ENCODE results near the gene SSTR4.

SSTR4 gene

GRCh38 chr20:23065266-23066201 lies 30.4 kb downstream of the SSTR4 start:
- DNase-seq (ENCODE audit: low spot score) = no peak

DNA sequence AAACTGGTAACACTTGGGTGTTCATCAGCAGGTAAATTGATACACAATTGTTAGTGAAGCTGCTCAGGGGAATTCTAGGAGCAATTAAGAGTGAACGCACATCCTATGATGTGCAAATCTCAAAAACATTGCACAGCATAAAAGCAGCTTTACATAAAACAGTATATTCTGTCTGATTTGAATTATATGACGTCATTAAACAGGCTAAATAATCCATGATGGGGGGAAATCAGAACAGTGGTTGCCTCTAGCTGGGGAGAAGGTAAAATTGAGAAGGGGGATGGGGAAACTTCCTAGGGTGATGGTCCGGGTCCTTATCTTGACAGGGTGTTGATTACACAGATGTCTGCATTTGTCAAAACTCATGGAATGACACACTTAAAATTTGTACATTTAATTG lies 31.7 kb downstream of the SSTR4 start:
- DNase-seq (ENCODE audit: low spot score) = no peak

DNA sequence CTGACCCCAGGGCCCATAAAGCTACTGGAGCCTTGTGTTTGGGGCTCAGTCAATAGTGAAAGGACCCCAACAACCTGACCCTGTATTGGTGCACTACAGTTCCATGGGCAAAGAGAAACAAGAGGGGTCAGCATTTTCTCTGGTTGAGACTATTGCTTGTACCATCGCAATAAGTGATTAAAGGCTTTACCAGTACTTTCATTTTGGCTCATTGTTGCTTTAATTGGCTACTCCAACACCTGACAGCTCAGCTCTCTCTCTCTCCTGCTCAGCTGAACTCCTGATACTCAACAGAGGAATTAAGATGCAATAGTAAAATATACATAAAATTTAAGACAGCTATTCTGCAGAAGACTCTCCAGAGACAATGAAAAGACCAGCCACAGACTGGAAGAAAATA lies 33.2 kb downstream of the SSTR4 start:
- no peak for DNase-seq (ENCODE audit: low spot score)

GRCh38 chr20:23069108-23069507 lies 34.0 kb downstream of the SSTR4 start:
- no peak for DNase-seq (ENCODE audit: low spot score)

- no peak for DNase-seq (ENCODE audit: low spot score)
Measured at GRCh38 chr20:23071398-23071797, 36.3 kb downstream of the SSTR4 start.

- DNase-seq (ENCODE audit: low spot score) = no peak
Measured at GRCh38 chr20:23071996-23072395, 36.9 kb downstream of the SSTR4 start.

- no peak for DNase-seq (ENCODE audit: low spot score)
Measured at GRCh38 chr20:23072892-23073586, 37.9 kb downstream of the SSTR4 start.

DNA sequence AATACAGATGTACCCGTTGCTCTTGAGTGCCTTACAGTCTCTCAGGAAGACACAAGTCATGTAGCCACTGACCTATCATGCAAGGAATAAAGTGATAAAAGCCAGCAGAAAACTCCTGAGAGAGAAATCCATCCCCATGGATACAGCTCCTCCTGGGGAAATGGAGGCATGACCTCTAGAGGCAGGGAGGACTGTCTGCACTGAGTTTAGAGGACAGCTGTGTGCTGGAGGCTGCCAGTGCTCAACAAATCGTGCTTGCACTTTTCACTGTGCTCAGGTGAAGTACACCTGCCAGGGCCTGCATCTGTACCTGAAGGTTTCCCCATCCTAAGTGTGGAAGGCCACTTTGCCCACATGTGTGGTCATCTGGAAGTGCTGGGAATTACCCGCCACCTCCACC lies 38.9 kb downstream of the SSTR4 start:
- DNase-seq (ENCODE audit: low spot score) = no peak

DNA sequence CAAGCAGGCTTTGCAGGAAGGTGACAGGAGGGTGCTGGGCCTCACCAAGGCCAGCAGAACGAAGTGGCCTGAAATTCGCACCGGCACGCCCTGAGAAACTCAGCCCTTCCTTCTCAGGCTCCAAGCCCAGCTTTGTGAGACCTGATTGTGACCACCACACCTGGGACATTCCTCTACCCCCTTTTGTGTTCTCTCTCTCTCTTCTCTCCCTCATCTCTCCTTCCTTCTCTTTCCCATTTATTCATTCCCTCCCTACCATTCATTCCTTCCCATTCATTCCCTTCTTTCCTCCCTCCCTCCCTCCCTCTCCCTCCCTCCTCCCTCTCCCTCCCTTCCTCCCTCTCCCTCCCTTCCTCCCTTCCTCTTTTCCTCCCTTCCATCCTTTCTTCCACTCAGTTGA lies 42.2 kb downstream of the SSTR4 start:
- DNase-seq (ENCODE audit: low spot score) = no peak

DNA sequence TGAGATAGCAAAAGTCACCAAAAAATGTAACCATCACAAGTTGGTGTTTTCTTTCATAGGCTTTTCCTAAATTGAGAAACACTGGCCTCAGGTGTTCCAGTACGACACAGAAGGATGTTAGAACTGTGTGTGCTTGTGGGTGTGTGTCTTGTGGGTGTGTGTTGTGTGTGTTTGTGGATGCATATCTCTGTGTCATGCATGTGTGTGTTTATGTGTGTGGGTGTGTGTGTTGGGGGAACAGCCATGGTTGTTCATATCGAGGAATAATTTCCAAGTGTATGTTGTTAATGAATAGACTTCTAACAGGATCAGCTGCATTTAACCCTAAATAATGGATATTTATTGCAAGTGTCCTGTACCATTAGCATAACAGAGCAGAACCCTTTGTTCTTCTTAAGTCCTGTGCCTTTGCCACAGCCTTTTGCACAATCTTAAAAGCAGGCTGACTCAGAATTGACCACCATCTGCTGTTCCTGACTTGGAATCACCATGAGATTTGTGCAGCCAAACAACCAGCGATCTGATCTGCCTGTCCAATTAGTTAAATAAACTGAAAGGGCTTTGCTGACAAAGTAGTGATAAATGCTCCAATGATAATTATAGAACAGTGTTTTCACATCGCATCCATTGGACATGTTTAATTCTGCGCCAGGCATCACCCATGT lies 43.4 kb downstream of the SSTR4 start:
- no peak for DNase-seq (ENCODE audit: low spot score)

- no peak for DNase-seq (ENCODE audit: low spot score)
Measured at GRCh38 chr20:23079016-23079351, 43.9 kb downstream of the SSTR4 start.

DNA sequence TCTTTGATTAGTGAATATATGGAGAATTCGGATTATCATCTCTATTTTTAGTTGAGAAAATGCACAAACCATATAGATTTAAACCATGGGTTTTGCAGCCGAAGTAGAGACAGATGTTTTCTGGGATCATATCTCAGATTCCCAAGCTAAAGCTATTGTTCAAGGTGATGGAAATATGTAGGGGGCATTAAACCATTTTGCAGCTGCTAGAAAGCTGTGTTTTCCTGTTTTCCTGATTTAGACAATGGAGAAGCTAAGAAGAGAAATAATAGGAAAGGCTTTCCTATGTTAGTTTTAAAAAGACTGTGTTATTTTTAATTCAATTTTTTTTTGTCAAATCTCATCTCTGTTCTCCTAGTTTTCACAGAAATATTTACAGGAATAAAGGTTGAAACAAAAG lies 44.8 kb downstream of the SSTR4 start:
- DNase-seq (ENCODE audit: low spot score) = no peak

GRCh38 chr20:23080521-23080920 lies 45.4 kb downstream of the SSTR4 start:
- no peak for DNase-seq (ENCODE audit: low spot score)

DNA sequence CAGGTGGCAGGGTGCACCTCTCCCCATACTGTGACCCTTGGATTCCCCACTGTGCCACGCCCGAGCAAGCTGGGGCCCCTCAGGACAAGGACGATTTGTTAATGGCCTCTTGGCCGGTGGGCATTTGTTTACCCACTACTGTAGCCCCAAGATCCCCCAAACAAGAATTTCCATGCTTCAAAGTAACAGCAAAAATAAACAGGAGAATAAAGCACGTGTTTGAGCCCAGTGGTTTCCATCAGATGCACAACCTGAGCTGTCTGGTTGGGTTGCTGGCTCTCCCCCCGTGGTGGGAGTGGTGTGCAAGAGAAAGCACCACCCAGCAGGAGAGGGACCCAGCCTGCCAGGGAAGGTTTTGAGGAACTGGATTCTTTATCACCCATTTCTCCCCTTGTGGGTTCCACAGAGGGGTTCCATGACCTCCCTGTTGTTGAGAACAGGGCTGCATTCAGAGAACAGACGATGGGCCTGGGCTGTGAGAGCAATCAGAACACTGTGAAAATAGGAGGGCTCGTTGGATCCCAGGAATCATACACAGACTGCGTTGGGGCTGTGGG lies 46.2 kb downstream of the SSTR4 start:
- DNase-seq (ENCODE audit: low spot score) = no peak

DNA sequence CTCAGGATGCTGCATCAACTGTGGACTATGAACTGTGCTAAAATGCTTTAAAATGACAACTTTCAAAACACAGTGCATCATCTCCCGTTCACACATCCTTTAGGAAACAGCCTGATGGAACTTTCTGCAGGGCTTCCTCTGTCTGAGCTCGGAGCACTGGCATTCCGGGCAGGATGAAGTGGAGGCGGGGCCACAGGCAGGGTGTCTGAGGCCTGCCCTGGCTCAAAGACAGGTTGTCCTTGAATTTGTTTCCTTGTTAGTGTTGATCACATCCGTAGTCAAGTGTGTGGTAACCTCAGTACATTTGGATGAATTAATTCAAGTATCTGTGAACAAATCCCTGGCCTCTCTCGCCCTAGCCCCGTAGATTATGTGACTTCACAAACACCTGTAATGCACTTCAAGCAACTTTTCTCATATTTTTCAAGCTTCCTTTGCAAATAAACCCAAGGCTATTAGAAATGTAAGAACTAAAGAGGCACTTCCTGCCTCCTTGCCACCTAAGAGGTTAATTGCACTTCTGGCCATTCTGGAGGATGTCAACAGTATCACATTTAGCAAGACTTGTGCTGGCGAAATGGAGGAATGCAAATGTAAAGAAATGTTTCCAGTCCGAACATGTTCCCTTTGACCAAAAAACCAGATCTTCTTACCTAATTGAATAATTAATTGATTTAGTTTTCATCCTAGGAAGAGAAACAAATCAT lies 47.9 kb downstream of the SSTR4 start:
- DNase-seq (ENCODE audit: low spot score) = no peak

DNA sequence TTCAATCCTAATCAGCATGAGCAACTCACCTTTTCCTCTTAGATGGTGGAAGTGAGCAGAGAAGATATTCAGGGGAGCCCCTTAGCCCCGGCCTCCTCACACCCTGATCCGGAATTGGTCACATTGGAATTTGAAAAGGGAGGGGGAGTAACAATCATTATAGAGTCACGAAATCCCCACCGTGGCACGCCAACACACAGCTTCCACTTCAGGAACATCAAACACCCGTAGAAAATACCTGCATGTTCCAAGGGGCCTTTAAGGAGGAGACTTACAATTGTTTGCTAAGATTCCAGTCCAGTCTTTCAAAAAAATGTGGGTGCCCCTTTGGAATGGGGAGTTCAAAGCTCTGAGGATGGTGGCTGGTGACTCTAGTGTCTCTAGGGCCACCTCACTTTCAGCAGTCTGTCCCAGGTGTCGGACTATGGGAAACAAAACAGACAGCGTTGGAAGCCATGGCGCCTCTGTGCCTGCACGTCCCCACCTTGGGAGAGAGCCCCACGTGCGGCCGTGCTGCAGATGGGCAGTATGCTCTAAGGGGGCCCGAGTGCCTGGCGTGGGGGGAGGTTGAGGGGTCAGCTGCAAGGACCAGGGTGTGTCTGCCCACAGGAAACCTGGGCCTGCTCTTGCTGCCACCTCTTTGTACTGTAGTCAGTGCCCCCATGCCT lies 48.6 kb downstream of the SSTR4 start:
- no peak for DNase-seq (ENCODE audit: low spot score)

GRCh38 chr20:23084282-23084844 lies 49.3 kb downstream of the SSTR4 start:
- no peak for DNase-seq (ENCODE audit: low spot score)

GRCh38 chr20:23084845-23085365 lies 49.8 kb downstream of the SSTR4 start:
- no peak for DNase-seq (ENCODE audit: low spot score)

GRCh38 chr20:23085436-23086055 lies 50.4 kb downstream of the SSTR4 start:
- DNase-seq (ENCODE audit: low spot score) = no peak

DNA sequence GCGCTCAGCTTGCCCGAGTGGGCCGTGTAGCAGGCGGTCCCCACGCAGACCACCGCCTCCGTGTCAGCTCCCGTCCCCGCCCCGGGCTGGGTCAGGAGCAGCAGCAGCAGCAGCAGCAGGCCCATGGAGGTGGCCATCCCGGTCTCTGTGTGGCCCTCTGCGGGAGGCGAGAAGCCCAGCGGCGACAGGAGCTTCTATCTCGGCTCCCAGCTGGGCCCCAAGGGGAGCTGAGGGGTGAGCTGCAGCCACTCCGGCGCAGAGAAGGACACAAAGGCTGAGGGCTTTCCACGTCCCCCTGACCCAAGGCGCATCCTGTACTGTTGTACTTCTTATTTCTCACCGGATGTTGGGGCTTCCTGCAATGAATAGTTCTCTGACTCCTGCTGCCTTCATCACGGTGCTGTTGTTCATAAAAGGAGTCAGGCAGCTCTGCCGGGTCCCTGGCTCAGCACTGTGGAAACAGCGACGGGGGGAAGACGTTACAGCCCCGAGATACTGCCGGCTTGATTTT lies 51.0 kb downstream of the SSTR4 start, which contains the start of gene CD93:
Gene CD93, minus strand, starts transcription at position 269 of the 511 bp plus-strand sequence. Its CDS starts 132 bp downstream, at position 137.
- DNase-seq (ENCODE audit: low spot score) = peak; percentile 28
